Astrocyte (in vitro differentiated cells and primary cell): ENCODE measurements around the gene PEX10. TPM values are rescaled to one million over a fixed set of nuclear protein-coding genes. Genes with fewer than 3 reads are reported as not detected.

Experiments
- DNase-seq: peaks from one replicate; pipeline ENCODE4 v3.0.0-alpha.2; 2010; ENCODE audit warnings: low read depth
- FAIRE-seq: peaks from 2 replicates; lab custom pipeline; 2011; peaks lifted over from hg19 to GRCh38; lab: Jason Lieb, UNC
- H2AFZ ChIP-seq: 2 replicates; pipeline ENCODE4 v1.6.0; 2012; ENCODE audit warnings: low read depth, low read length, inconsistent platforms
- H3K27ac ChIP-seq: 2 replicates; pipeline ENCODE4 v1.5.1; 2011; ENCODE audit warnings: low read depth, low read length, inconsistent platforms
- H3K27me3 ChIP-seq: 2 replicates; pipeline ENCODE4 v1.6.0; 2011; ENCODE audit warnings: low read length, inconsistent platforms; ENCODE audit not compliant: insufficient read depth
- H3K36me3 ChIP-seq: 2 replicates; pipeline ENCODE4 v1.5.1; 2011; ENCODE audit warnings: low read length, inconsistent platforms; ENCODE audit not compliant: insufficient read depth
- H3K4me1 ChIP-seq: 2 replicates; pipeline ENCODE4 v1.5.1; 2011; ENCODE audit warnings: low read length, inconsistent platforms; ENCODE audit not compliant: insufficient read depth
- H3K4me2 ChIP-seq: 2 replicates; pipeline ENCODE4 v1.6.0; 2012; ENCODE audit warnings: low read length, inconsistent platforms
- H3K4me3 ChIP-seq: 2 replicates; pipeline ENCODE4 v1.5.1; 2011; ENCODE audit warnings: low read depth, mild to moderate bottlenecking, low read length, inconsistent platforms; ENCODE audit not compliant: insufficient read depth
- H3K79me2 ChIP-seq: 2 replicates; pipeline ENCODE4 v1.6.0; 2012; ENCODE audit warnings: mild to moderate bottlenecking, low read length, inconsistent platforms; ENCODE audit not compliant: insufficient read depth
- H3K9ac ChIP-seq: 2 replicates; pipeline ENCODE4 v1.6.0; 2012; ENCODE audit warnings: mild to moderate bottlenecking, low read length, inconsistent platforms
- H3K9me3 ChIP-seq: 2 replicates; pipeline ENCODE4 v1.5.1; 2012; ENCODE audit warnings: low read depth, mild to moderate bottlenecking, low read length, inconsistent platforms; ENCODE audit not compliant: insufficient read depth
- H4K20me1 ChIP-seq: 2 replicates; pipeline ENCODE4 v1.6.0; 2012; ENCODE audit warnings: low read length, inconsistent platforms; ENCODE audit not compliant: insufficient read depth
- H3K27ac Mint-ChIP-seq: one replicate; pipeline ENCODE4 v1.8.0; 2021; ENCODE audit warnings: mild to moderate bottlenecking, mixed read lengths; ENCODE audit not compliant: unreplicated experiment
- H3K27me3 Mint-ChIP-seq: one replicate; pipeline ENCODE4 v1.8.0; 2021; ENCODE audit warnings: low read depth, mixed read lengths; ENCODE audit not compliant: unreplicated experiment
- H3K36me3 Mint-ChIP-seq: one replicate; pipeline ENCODE4 v1.8.0; 2021; ENCODE audit warnings: low read depth, mixed read lengths; ENCODE audit not compliant: unreplicated experiment
- H3K4me1 Mint-ChIP-seq: one replicate; pipeline ENCODE4 v1.8.0; 2021; ENCODE audit warnings: low read depth, mixed read lengths; ENCODE audit not compliant: unreplicated experiment
- H3K4me3 Mint-ChIP-seq: one replicate; pipeline ENCODE4 v1.8.0; 2021; ENCODE audit warnings: mild to moderate bottlenecking, moderate library complexity, mixed read lengths; ENCODE audit not compliant: unreplicated experiment
- H3K9me3 Mint-ChIP-seq: one replicate; pipeline ENCODE4 v1.8.0; 2021; ENCODE audit warnings: mild to moderate bottlenecking, mixed read lengths; ENCODE audit not compliant: unreplicated experiment
- CTCF ChIP-seq: IDR thresholded peaks from 2 replicates; pipeline ENCODE4 v1.5.1; 2011; ENCODE audit warnings: low read depth, mild to moderate bottlenecking, inconsistent platforms, low read length, moderate library complexity; ENCODE audit not compliant: insufficient read depth
- EZH2 ChIP-seq: IDR thresholded peaks from 2 replicates; pipeline ENCODE4 v1.6.1; 2012; ENCODE audit warnings: mild to moderate bottlenecking, low read length, inconsistent platforms; ENCODE audit not compliant: insufficient read depth
- total RNA-seq: library from RNA; stranded (reverse); gene quantifications from 2 replicates; pipeline ENCODE4 v1.2.1, GENCODE V29; 2021

PEX10 gene
- total RNA-seq, 1 donor from 2014 or later: 16.6 TPM

GRCh38 chr1:2358072-2358471 lies 54.3 kb downstream of the PEX10 start:
- Histone ChIP-seq H3K36me3 (no peaks in the 10 kb centered on the region), H4K20me1 (no peaks in the 10 kb centered on the region), H3K79me2 (no peaks in the 10 kb centered on the region), H3K9ac (no peak overlapping the region), H3K9me3 (no peaks in the 10 kb centered on the region), H3K4me2 (no peak overlapping the region), H3K4me3 (no peak overlapping the region), H3K4me1 (no peaks in the 10 kb centered on the region), H3K27me3 (no peaks in the 10 kb centered on the region), H2AFZ (no peak overlapping the region), H3K27ac (no peak overlapping the region)
- Mint-ChIP-seq H3K27me3 (peaks cover 5% of the 10 kb centered on the region), H3K27ac (no peak overlapping the region), H3K4me3 (no peak overlapping the region), H3K36me3 (peaks cover 6% of the 10 kb centered on the region), H3K9me3 (peaks cover 6% of the 10 kb centered on the region), H3K4me1 (no peaks in the 10 kb centered on the region)
- FAIRE-seq (no peak), DNase-seq (no peak)
- no peak for TF ChIP-seq EZH2
- no peak for TF ChIP-seq CTCF

DNA sequence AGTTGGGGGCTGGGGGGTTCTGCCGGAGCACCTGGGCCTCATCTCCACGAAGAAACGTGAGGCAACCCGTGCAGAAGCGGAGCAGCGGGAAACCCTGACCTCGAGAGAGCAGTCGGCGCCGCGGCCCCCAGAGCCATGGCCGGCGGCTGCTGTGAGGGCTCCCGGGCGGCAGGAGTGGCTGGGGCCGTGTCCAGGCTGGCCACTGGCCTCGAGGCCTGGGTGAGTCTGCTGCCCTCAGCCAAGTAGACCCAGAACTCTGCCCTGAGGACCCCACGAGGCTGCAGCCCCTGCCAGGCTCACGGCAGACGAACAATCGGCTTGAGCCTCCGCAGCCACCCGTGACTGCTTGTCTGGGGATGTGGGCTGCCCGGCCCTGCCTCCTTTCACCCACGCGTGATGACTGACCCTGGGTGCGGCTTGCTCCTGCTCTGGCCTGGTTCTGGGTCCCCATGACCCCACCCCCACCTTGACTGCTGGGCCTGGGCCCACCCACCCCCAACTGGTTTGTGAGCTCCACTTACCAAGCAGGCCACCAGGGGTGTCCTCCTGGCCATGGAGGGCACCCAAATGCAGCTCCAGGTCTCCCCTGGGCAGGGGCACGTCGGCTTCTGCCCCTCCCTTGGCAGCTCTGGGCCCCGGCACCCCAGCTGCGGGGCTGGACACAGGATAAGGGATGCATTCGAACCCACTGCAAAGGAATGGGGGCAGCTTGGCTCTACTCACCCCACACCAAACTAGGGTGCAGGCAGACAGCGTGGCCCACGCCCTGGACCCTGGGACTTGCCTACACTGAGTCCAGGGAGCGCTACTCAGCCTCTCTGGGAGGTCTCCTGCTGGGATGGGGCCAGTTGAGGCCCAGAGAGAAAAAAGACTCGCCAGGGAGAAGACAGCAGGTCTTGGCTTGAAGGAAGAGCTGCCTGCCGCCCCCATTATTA lies 55.2 kb downstream of the PEX10 start:
- no peak for TF ChIP-seq CTCF
- TF ChIP-seq EZH2: no peak
- Mint-ChIP-seq H3K36me3 (peaks cover 6% of the 10 kb centered on the region), H3K9me3 (peaks cover 4% of the 10 kb centered on the region), H3K27me3 (peaks cover 8% of the 10 kb centered on the region), H3K4me3 (no peak overlapping the region), H3K27ac (no peak overlapping the region), H3K4me1 (no peaks in the 10 kb centered on the region)
- H3K9ac ChIP-seq: no peak overlapping the region
- DNase-seq (no peak), FAIRE-seq (no peak)
- no peaks in the 10 kb centered on the region for H3K9me3 ChIP-seq
- H3K27me3 ChIP-seq: no peaks in the 10 kb centered on the region
- H3K36me3 ChIP-seq: no peaks in the 10 kb centered on the region
- H4K20me1 ChIP-seq: no peaks in the 10 kb centered on the region
- no peak overlapping the region for H3K4me2 ChIP-seq
- H3K79me2 ChIP-seq: no peaks in the 10 kb centered on the region
- no peak overlapping the region for H3K4me3 ChIP-seq
- no peak overlapping the region for H2AFZ ChIP-seq
- no peaks in the 10 kb centered on the region for H3K4me1 ChIP-seq
- H3K27ac ChIP-seq: no peak overlapping the region

DNA sequence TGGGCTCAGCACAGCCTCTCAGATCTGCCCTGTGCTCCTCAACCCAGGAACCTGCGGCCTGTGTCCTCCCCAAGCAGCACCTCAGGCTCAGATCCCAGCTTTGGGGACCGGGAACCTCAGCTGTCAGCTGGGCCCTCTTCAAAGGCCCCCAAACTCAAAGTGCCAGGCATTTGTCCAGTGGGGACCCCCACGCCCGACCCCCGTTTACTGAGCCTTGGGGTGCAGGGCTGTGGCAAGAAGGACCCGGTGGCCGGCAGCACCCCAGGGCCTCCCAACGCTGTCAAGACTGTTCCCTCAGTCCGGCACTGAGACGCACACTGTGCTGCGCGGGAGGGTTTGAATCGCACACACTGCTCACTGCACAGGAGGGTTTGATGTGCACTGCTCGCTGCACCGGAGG lies 56.0 kb downstream of the PEX10 start:
- Mint-ChIP-seq H3K9me3 (peaks cover 2% of the 10 kb centered on the region), H3K36me3 (peaks cover 6% of the 10 kb centered on the region), H3K27me3 (peaks cover 10% of the 10 kb centered on the region), H3K27ac (no peak overlapping the region), H3K4me1 (no peaks in the 10 kb centered on the region), H3K4me3 (no peak overlapping the region)
- Histone ChIP-seq H3K4me1 (no peaks in the 10 kb centered on the region), H2AFZ (no peak overlapping the region), H3K9me3 (no peaks in the 10 kb centered on the region), H3K27ac (no peak overlapping the region), H3K27me3 (no peaks in the 10 kb centered on the region), H3K4me2 (no peak overlapping the region), H3K4me3 (no peak overlapping the region), H3K79me2 (no peaks in the 10 kb centered on the region), H4K20me1 (no peaks in the 10 kb centered on the region), H3K9ac (no peak overlapping the region), H3K36me3 (no peaks in the 10 kb centered on the region)
- no peak for DNase-seq
- no peak for TF ChIP-seq CTCF
- TF ChIP-seq EZH2: no peak
- FAIRE-seq: no peak
